ENCODE results near the gene AFF4. TPM values are rescaled to one million over a fixed set of nuclear protein-coding genes. Genes with fewer than 3 reads are reported as not detected.

Gene AFF4
- total RNA-seq, 2 experiments from 2014 or later, result 13.6 to 14.2 TPM

GRCh38 chr5:132829742-132830435 lies 133.5 kb downstream of the AFF4 start:
- Mint-ChIP-seq H3K36me3 (ENCODE audit: low read depth) (no peaks in the 10 kb centered on the region), H3K27ac (no peak overlapping the region), H3K4me1 (ENCODE audit: low read depth) (peaks cover 4% of the 10 kb centered on the region), H3K4me3 (peak overlapping the region; percentile 79), H3K9me3 (no peaks in the 10 kb centered on the region), H3K27me3 (ENCODE audit: low read depth) (peaks cover 50% of the 10 kb centered on the region)
- CTCF ChIA-PET, result interaction anchor here (0.7 to 4.6 kb wide), 10 partner anchors 10 to 234 kb away, joined by 3 to 45 read pairs (median 4); partner anchors contain the start of gene SOWAHA
- DNase-seq, result peak; percentile 79
- intact Hi-C loops (cut with micrococcal nuclease), result loop anchor here (1.0 kb wide), 3 partner anchors 36 to 222 kb away; partner anchors contain the start of genes GDF9, HSPA4 and UQCRQ

- H3K9me3 Mint-ChIP-seq, result no peaks in the 10 kb centered on the region
- intact Hi-C loops (cut with micrococcal nuclease), result no loop called here
- H3K27me3 Mint-ChIP-seq (ENCODE audit: low read depth), result peaks cover 58% of the 10 kb centered on the region
- CTCF ChIA-PET, result interaction anchor here (0.5 to 4.6 kb wide), 14 partner anchors 9 to 328 kb away, joined by 3 to 45 read pairs (median 3); partner anchors contain the start of genes GDF9, SOWAHA and UQCRQ
- no peaks in the 10 kb centered on the region for H3K36me3 Mint-ChIP-seq (ENCODE audit: low read depth)
- H3K4me1 Mint-ChIP-seq (ENCODE audit: low read depth), result peaks cover 4% of the 10 kb centered on the region
- H3K4me3 Mint-ChIP-seq, result peak overlapping the region; percentile 23
- no peak overlapping the region for H3K27ac Mint-ChIP-seq
- DNase-seq, result no peak
Measured at GRCh38 chr5:132828846-132829494, 134.5 kb downstream of the AFF4 start.

- DNase-seq, result no peak
- intact Hi-C loops (cut with micrococcal nuclease), result no loop called here
- no peak overlapping the region for H3K4me3 Mint-ChIP-seq
- H3K36me3 Mint-ChIP-seq (ENCODE audit: low read depth), result no peaks in the 10 kb centered on the region
- CTCF ChIA-PET, result interaction anchor here (0.5 to 4.6 kb wide), 9 partner anchors 9 to 327 kb away, joined by 3 to 45 read pairs (median 3); partner anchors contain the start of genes GDF9 and UQCRQ
- peaks cover 4% of the 10 kb centered on the region for H3K4me1 Mint-ChIP-seq (ENCODE audit: low read depth)
- H3K27ac Mint-ChIP-seq, result no peak overlapping the region
- H3K9me3 Mint-ChIP-seq, result no peaks in the 10 kb centered on the region
- H3K27me3 Mint-ChIP-seq (ENCODE audit: low read depth), result peaks cover 65% of the 10 kb centered on the region
Measured at GRCh38 chr5:132827943-132828673, 135.3 kb downstream of the AFF4 start.

- peaks cover 64% of the 10 kb centered on the region for H3K27me3 Mint-ChIP-seq (ENCODE audit: low read depth)
- no peak for DNase-seq
- peaks cover 4% of the 10 kb centered on the region for H3K4me1 Mint-ChIP-seq (ENCODE audit: low read depth)
- no peak overlapping the region for H3K4me3 Mint-ChIP-seq
- no peak overlapping the region for H3K27ac Mint-ChIP-seq
- CTCF ChIA-PET, result interaction anchor here (0.8 to 2.6 kb wide), 3 partner anchors 40 to 300 kb away, joined by 3 to 12 read pairs (median 4); partner anchors contain the start of genes GDF9 and UQCRQ
- intact Hi-C loops (cut with micrococcal nuclease), result no loop called here
- H3K9me3 Mint-ChIP-seq, result no peaks in the 10 kb centered on the region
- H3K36me3 Mint-ChIP-seq (ENCODE audit: low read depth), result no peaks in the 10 kb centered on the region
Measured at GRCh38 chr5:132826424-132827082, 136.9 kb downstream of the AFF4 start.

DNA sequence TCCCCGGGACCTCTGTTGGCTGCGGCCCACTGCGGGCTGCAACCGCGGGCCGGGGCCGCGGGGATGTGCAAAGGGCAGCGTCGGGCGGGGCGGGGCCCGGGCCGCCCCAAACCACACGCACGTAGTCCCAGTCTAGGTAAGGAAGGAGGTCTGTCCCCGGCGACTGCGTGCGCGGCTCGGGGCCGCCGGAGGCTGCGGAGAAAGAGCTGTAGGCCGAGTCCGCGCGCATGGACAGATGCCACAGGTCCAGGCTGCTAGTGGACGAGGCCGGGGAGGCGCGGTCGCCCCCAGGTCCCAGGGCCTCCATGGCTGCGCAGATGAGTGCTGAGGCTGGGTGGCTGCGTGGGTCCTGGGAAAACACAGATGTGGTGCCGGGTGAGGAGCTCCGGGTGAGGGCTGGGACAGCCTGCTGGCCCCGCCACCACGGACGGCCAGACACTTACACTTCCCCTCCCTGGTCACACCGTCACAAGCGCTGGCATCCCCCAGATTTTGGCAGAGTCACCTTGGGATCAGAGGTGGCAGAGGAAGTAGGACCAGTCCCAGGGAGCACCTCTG lies 137.5 kb downstream of the AFF4 start:
- H3K4me1 Mint-ChIP-seq (ENCODE audit: low read depth), result peaks cover 3% of the 10 kb centered on the region
- CTCF ChIA-PET, result interaction anchor here (0.8 to 1.5 kb wide), 2 partner anchors 41 to 299 kb away, joined by 3 to 4 read pairs; partner anchors contain the start of genes GDF9 and UQCRQ
- H3K9me3 Mint-ChIP-seq, result no peaks in the 10 kb centered on the region
- DNase-seq, result no peak
- H3K27me3 Mint-ChIP-seq (ENCODE audit: low read depth), result peaks cover 59% of the 10 kb centered on the region
- intact Hi-C loops (cut with micrococcal nuclease), result no loop called here
- H3K27ac Mint-ChIP-seq, result no peak overlapping the region
- H3K4me3 Mint-ChIP-seq, result no peak overlapping the region
- H3K36me3 Mint-ChIP-seq (ENCODE audit: low read depth), result no peaks in the 10 kb centered on the region

Other genes with a start within 250 kb of the AFF4 start
- gene KIF3A, start 226.1 kb downstream of the AFF4 start, total RNA-seq, result 1 to 10 TPM; 5.0 to 6.1 TPM
- gene CCNI2, start 216.2 kb downstream of the AFF4 start, total RNA-seq, result 1 to 10 TPM; 1.4 to 2.5 TPM
- 10 to 100 TPM; 24.9 to 29.2 TPM for gene SEPTIN8, start 186.4 kb downstream of the AFF4 start, total RNA-seq
- not detected for gene SOWAHA, start 150.3 kb downstream of the AFF4 start, total RNA-seq
- gene SHROOM1, start 133.0 kb downstream of the AFF4 start, total RNA-seq, result under 1 TPM; 0.21 to 0.64 TPM
- 1 to 10 TPM in 1 of 2 experiments, under 1 TPM in 1; 0.64 to 1.2 TPM for gene GDF9, start 97.2 kb downstream of the AFF4 start, total RNA-seq
- 100 to 1,000 TPM; 677 to 784 TPM for gene UQCRQ, start 97.0 kb downstream of the AFF4 start, total RNA-seq
- gene LEAP2, start 90.0 kb downstream of the AFF4 start, total RNA-seq, result 1 to 10 TPM; 1.8 to 2.0 TPM
- gene ZCCHC10, start 62.9 kb upstream of the AFF4 start, total RNA-seq, result 10 to 100 TPM; 23.5 to 27.0 TPM
- gene HSPA4, start 88.4 kb upstream of the AFF4 start, total RNA-seq, result 100 to 1,000 TPM; 180 to 190 TPM

Measured in activated naive CD4-positive, alpha-beta T cell treated with anti-CD3 and anti-CD28 coated beads for 36 hours (primary cell).